ENCODE data around the gene SPSB2. TPM values are rescaled to one million over a fixed set of nuclear protein-coding genes. Genes with fewer than 3 reads are reported as not detected.

SPSB2 gene
- total and polyA plus RNA-seq, 9 of the 15 experiments (the other 6 are each of a cell fraction or from before 2014, with no cell fraction given), result 0.10 to 10.6 (median 1.9) TPM

GRCh38 chr12:6852651-6853354 is 20.3 kb downstream of the SPSB2 start (continued):
- TF ChIP-seq NCOA2 (IDR thresholded peaks at IDR 0.05; ENCODE audit: partially characterized antibody in 2 of 2) (no peak), HDAC2 (IDR thresholded peaks at IDR 0.05) (no peak), KLF13 (tag; IDR thresholded peaks at IDR 0.05; ENCODE audit: borderline replicate concordance, low read depth) (0 out of 2 replicates have a peak, but pooled peaks have one; percentile 35), ZNF197 (CRISPR knock-in tag; IDR thresholded peaks at IDR 0.05; ENCODE audit: low read depth) (no peak), IFI16 (CRISPR knock-in tag; IDR thresholded peaks at IDR 0.05) (no peak), HINFP (tag; conservative IDR thresholded peaks at IDR 0.05; ENCODE audit: low read depth) (no peak), HLTF (IDR thresholded peaks at IDR 0.05) (no peak), MTF1 (CRISPR knock-in tag; IDR thresholded peaks at IDR 0.05; ENCODE audit: borderline replicate concordance) (no peak), EP400 (IDR thresholded peaks at IDR 0.05) (no peak), ZNF644 (tag; IDR thresholded peaks at IDR 0.05; ENCODE audit: low read depth) (0 out of 2 replicates have a peak, but pooled peaks have one; percentile 28), NR2C2 (CRISPR knock-in tag; IDR thresholded peaks at IDR 0.05) (no peak), NR2C2 (tag; IDR thresholded peaks at IDR 0.05) (peak; percentile 91), C11orf30 (IDR thresholded peaks at IDR 0.05; ENCODE audit: low read depth) (peak; percentile 66), MED1 (CRISPR knock-in tag; IDR thresholded peaks at IDR 0.05; ENCODE audit: borderline replicate concordance) (no peak), FOXP4 (CRISPR knock-in tag; IDR thresholded peaks at IDR 0.05; ENCODE audit: borderline replicate concordance) (no peak), THRA (IDR thresholded peaks at IDR 0.05) (no peak), ZNF232 (CRISPR knock-in tag; IDR thresholded peaks at IDR 0.05) (no peak), NR1H2 (CRISPR knock-in tag; IDR thresholded peaks at IDR 0.05) (no peak), ARNT (IDR thresholded peaks at IDR 0.05) (no peak), MAFG (tag; conservative IDR thresholded peaks at IDR 0.05) (no peak), ZNF444 (CRISPR knock-in tag; IDR thresholded peaks at IDR 0.05) (no peak), U2AF2 (optimal IDR thresholded peaks at IDR 0.05; ENCODE audit: low read depth, low read length) (no peak)

All from K562 (cell line).